HepG2 (cell line): Measurements from ENCODE around the gene SPATA25. TPM values are rescaled to one million over a fixed set of nuclear protein-coding genes. Genes with fewer than 3 reads are reported as not detected.

ENCODE experiments used
- ATF2 ChIP-seq: sonication (generic); formaldehyde crosslinking; IDR thresholded peaks from 2 replicates; pipeline ENCODE4 v1.4.0; 2020; ENCODE audit warnings: missing genetic modification reagents
- FOSL1 ChIP-seq: sonication (generic); formaldehyde crosslinking; IDR thresholded peaks from 2 replicates; pipeline ENCODE4 v1.9.0; 2021; ENCODE audit warnings: missing genetic modification reagents, borderline replicate concordance
- HMGXB4 ChIP-seq, 2 experiments: sonication (generic) in 1 of 2; formaldehyde crosslinking in 1 of 2; IDR thresholded peaks; 2 replicates each; pipeline versions ENCODE4 v1.4.0 to v1.6.1; 2018 to 2020; ENCODE audit warnings: missing genetic modification reagents in 2 of 2, borderline replicate concordance in 1 of 2, low read depth in 1 of 2, mild to moderate bottlenecking in 1 of 2, missing biosample characterization in 1 of 2
- HNF4G ChIP-seq, 2 experiments: sonication (generic) in 1 of 2; formaldehyde crosslinking in 1 of 2; IDR thresholded peaks; 2 replicates each; pipeline versions ENCODE4 v1.4.0 to v1.6.1; 2011 to 2020; ENCODE audit warnings: borderline replicate concordance in 2 of 2, low read depth in 2 of 2, mild to moderate bottlenecking in 2 of 2, low read length in 1 of 2, missing genetic modification reagents in 1 of 2, moderate library complexity in 1 of 2
- KDM3A ChIP-seq: IDR thresholded peaks from 2 replicates; pipeline ENCODE4 v1.6.1; 2018; ENCODE audit warnings: low read depth, missing compliant biosample characterization
- KLF13 ChIP-seq: sonication (generic); formaldehyde crosslinking; IDR thresholded peaks from 2 replicates; pipeline ENCODE4 v1.4.0; 2020; ENCODE audit warnings: mild to moderate bottlenecking, missing genetic modification reagents
- MED8 ChIP-seq: sonication (generic); formaldehyde crosslinking; IDR thresholded peaks from 2 replicates; pipeline ENCODE4 v1.8.1; 2023; ENCODE audit warnings: mild to moderate bottlenecking, missing genetic modification reagents; ENCODE audit not compliant: insufficient replicate concordance
- MXD4 ChIP-seq: IDR thresholded peaks from 2 replicates; pipeline ENCODE4 v1.6.1; 2016; ENCODE audit warnings: mild to moderate bottlenecking, missing biosample characterization, missing genetic modification reagents
- NFAT5 ChIP-seq: sonication (generic); formaldehyde crosslinking; IDR thresholded peaks from 2 replicates; pipeline ENCODE4 v1.4.0; 2020; ENCODE audit warnings: missing genetic modification reagents
- NFE2L1 ChIP-seq: sonication (generic); formaldehyde crosslinking; IDR thresholded peaks from 2 replicates; pipeline ENCODE4 v1.4.0; 2020; ENCODE audit warnings: missing genetic modification reagents, mild to moderate bottlenecking, borderline replicate concordance
- SAP130 ChIP-seq: IDR thresholded peaks from 2 replicates; pipeline ENCODE4 v1.6.1; 2016; ENCODE audit warnings: low read depth
- SMYD3 ChIP-seq: sonication (generic); formaldehyde crosslinking; IDR thresholded peaks from 2 replicates; pipeline ENCODE4 v1.8.1; 2023; ENCODE audit warnings: mild to moderate bottlenecking, missing genetic modification reagents
- TOE1 ChIP-seq: sonication (generic); formaldehyde crosslinking; IDR thresholded peaks from 2 replicates; pipeline ENCODE4 v1.4.0; 2020; ENCODE audit warnings: mild to moderate bottlenecking, missing genetic modification reagents
- ZNF17 ChIP-seq: sonication (generic); formaldehyde crosslinking; IDR thresholded peaks from 2 replicates; pipeline ENCODE4 v1.5.0; 2020; ENCODE audit warnings: mild to moderate bottlenecking, missing genetic modification reagents
- ZNF747 ChIP-seq: sonication (generic); formaldehyde crosslinking; IDR thresholded peaks from 2 replicates; pipeline ENCODE4 v1.8.1; 2023; ENCODE audit warnings: missing genetic modification reagents, mild to moderate bottlenecking, borderline replicate concordance
- ZNF883 ChIP-seq: sonication (generic); formaldehyde crosslinking; IDR thresholded peaks from 2 replicates; pipeline ENCODE4 v1.5.1; 2020; ENCODE audit warnings: mild to moderate bottlenecking, missing genetic modification reagents; ENCODE audit errors: not compliant biosample characterization
- polyA plus RNA-seq, 8 experiments: library from polyadenylated mRNA; depleted of rRNA in 3 of 8; stranded (reverse) in 7 of 8; unstranded in 1 of 8; fragments of >200 nt; fragmentation: Illumina TruSeq in 4 of 8; extraction: Trizol in 4 of 8; gene quantifications; 2 replicates each; pipeline versions ENCODE4 v1.2.1 to v1.2.3, GENCODE V29; 2011 to 2016; ENCODE audit warnings: low read depth in 4 of 8, missing spikeins in 1 of 8, mixed read lengths in 1 of 8; ENCODE audit not compliant: insufficient read depth in 1 of 8
- total RNA-seq, 5 experiments: library from RNA; depleted of rRNA; stranded (reverse); fragments of >200 nt; fragmentation: Illumina TruSeq; extraction: Trizol; gene quantifications; 2 replicates each; pipeline ENCODE4 v1.2.3, GENCODE V29; 2016; ENCODE audit warnings: low read depth in 1 of 5

Gene SPATA25
- total and polyA plus RNA-seq, 2 of the 13 experiments (the other 11 are each of a cell fraction or from before 2014, with no cell fraction given), result 4.8 to 7.6 TPM

- TF ChIP-seq NFE2L1 (CRISPR knock-in tag) (peak; percentile 22; the same call in 1 of the 2 replicates), ZNF17 (peak; percentile 89), NFAT5 (CRISPR knock-in tag) (peak; percentile 98), TOE1 (CRISPR knock-in tag) (peak; percentile 93; the same call in 1 of the 2 replicates), HNF4G (IDR thresholded peaks at IDR 0.05; ENCODE audit: borderline replicate concordance, low read depth, low read length) (peak; percentile 97), HNF4G (CRISPR knock-in tag; IDR thresholded peaks at IDR 0.05; ENCODE audit: borderline replicate concordance, low read depth) (peak; percentile 99), ZNF747 (CRISPR knock-in tag) (peak; percentile 100), ZNF883 (CRISPR knock-in tag) (peak; percentile 98), SMYD3 (CRISPR knock-in tag) (no peak; the same call in none of the 2 replicates), MED8 (CRISPR knock-in tag) (peak; percentile 99), KDM3A (CRISPR knock-in tag) (peak; percentile 100), KLF13 (CRISPR knock-in tag) (peak; percentile 79; the same call in 1 of the 2 replicates), SAP130 (CRISPR knock-in tag) (peak; percentile 100), ATF2 (CRISPR knock-in tag) (peak; percentile 97), HMGXB4 (CRISPR knock-in tag; IDR thresholded peaks at IDR 0.05; ENCODE audit: borderline replicate concordance in 1 of 2, low read depth in 1 of 2) (peak; percentile 96 to 97), FOSL1 (CRISPR knock-in tag) (peak; percentile 23), MXD4 (CRISPR knock-in tag) (peak; percentile 98)
Measured at GRCh38 chr20:45890985-45891983, 3.9 kb upstream of the SPATA25 start, which contains the start of the genes CTSA and NEURL2 (continued).
